OCI-LY7 (cell line): ENCODE measurements around the gene CIZ1. TPM values are rescaled to one million over a fixed set of nuclear protein-coding genes. Genes with fewer than 3 reads are reported as not detected.

Experiments
- BruUV-seq: library from RNA; stranded (reverse); fragments of 400-500 nt; replicated peaks from 2 replicates; lab custom pipeline; 2021; lab: Mats Ljungman, UMichigan
- CTCF ChIA-PET: fragments of 300-600 bp; sonication (Branson Sonifier 250); formaldehyde crosslinking; loops from one replicate; lab custom pipeline; 2022; ENCODE audit warnings: antibody characterized with exemption; ENCODE audit not compliant: unreplicated experiment; lab: Charles Lee
- POLR2A ChIA-PET: fragments of 300-600 bp; sonication (Branson Sonifier 250); formaldehyde crosslinking; loops from one replicate; lab custom pipeline; 2022; ENCODE audit warnings: antibody characterized with exemption; lab: Charles Lee
- DNase-seq: peaks from one replicate; pipeline ENCODE4 v3.0.0-alpha.2; 2015; ENCODE audit warnings: low spot score
- H2AFZ ChIP-seq: fragments of 200-600 bp; sonication (generic), shearing (Covaris generic); 2 replicates; pipeline ENCODE4 v1.6.1; 2014; ENCODE audit warnings: mild to moderate bottlenecking, antibody characterized with exemption, low read length, moderate library complexity
- H3K27ac ChIP-seq: fragments of 200-600 bp; sonication (generic); 2 replicates; pipeline ENCODE4 v1.5.1; 2014; ENCODE audit warnings: mixed run types, low read depth, mild to moderate bottlenecking, moderate library complexity, low read length, inconsistent platforms; ENCODE audit not compliant: poor library complexity, severe bottlenecking
- H3K36me3 ChIP-seq: fragments of 200-600 bp; sonication (generic); 2 replicates; pipeline ENCODE4 v1.6.1; 2014; ENCODE audit warnings: mild to moderate bottlenecking, antibody characterized with exemption, low read length, moderate library complexity, mixed read lengths; ENCODE audit not compliant: insufficient read depth
- H3K4me1 ChIP-seq: fragments of 200-600 bp; sonication (generic); 2 replicates; pipeline ENCODE4 v1.5.1; 2014; ENCODE audit warnings: mild to moderate bottlenecking, low read length; ENCODE audit not compliant: insufficient read depth, poor library complexity, severe bottlenecking
- H3K4me2 ChIP-seq: fragments of 200-600 bp; sonication (generic); 2 replicates; pipeline ENCODE4 v1.6.1; 2014; ENCODE audit warnings: mild to moderate bottlenecking, low read length
- H3K4me3 ChIP-seq: fragments of 200-600 bp; sonication (generic); 2 replicates; pipeline ENCODE4 v1.5.1; 2014; ENCODE audit warnings: mild to moderate bottlenecking, low read depth, low read length; ENCODE audit not compliant: poor library complexity, severe bottlenecking
- H3K79me2 ChIP-seq: fragments of 200-600 bp; sonication (generic); 2 replicates; pipeline ENCODE4 v1.6.1; 2016; ENCODE audit warnings: low read depth, mild to moderate bottlenecking, low read length, moderate library complexity, mixed read lengths; ENCODE audit not compliant: insufficient read depth
- H3K9me2 ChIP-seq: fragments of 200-600 bp; sonication (generic); 2 replicates; pipeline ENCODE4 v1.6.1; 2016; ENCODE audit warnings: mild to moderate bottlenecking, low read length, mixed read lengths; ENCODE audit not compliant: insufficient read depth
- H3K9me3 ChIP-seq: fragments of 200-600 bp; sonication (generic); 2 replicates; pipeline ENCODE4 v1.6.1; 2014; ENCODE audit warnings: mild to moderate bottlenecking, mixed run types, low read length, mixed read lengths
- H4K20me1 ChIP-seq: fragments of 200-600 bp; sonication (generic); 2 replicates; pipeline ENCODE4 v1.6.1; 2014; ENCODE audit warnings: mild to moderate bottlenecking, antibody characterized with exemption, low read length, moderate library complexity, mixed read lengths; ENCODE audit not compliant: insufficient read depth
- EZH2phosphoT487 ChIP-seq: fragments of 200-600 bp; sonication (generic); IDR thresholded peaks from 2 replicates; pipeline ENCODE4 v1.6.1; 2018; ENCODE audit warnings: low read depth, borderline replicate concordance, mild to moderate bottlenecking, mixed run types, antibody characterized with exemption, low read length, moderate library complexity, mixed read lengths
- intact Hi-C: fragments of 100-400 bp; cut with micrococcal nuclease; formaldehyde crosslinking; loops from one replicate; pipeline ENCODE4 v1.10.0; 2022; ENCODE audit not compliant: unreplicated experiment
- total RNA-seq, 2 experiments: library from RNA; depleted of rRNA in 1 of 2; stranded (reverse); fragments of >200 nt in 1 of 2; shearing (Covaris generic) in 1 of 2; gene quantifications; 2 replicates each; pipeline ENCODE4 v1.2.3, GENCODE V29; 2014 to 2022
- TF ChIP-seq, protein P1 (sequence below): fragments of 200-600 bp; sonication (generic); conservative IDR thresholded peaks from 2 replicates; pipeline ENCODE4 v1.5.1; 2014; ENCODE audit warnings: mild to moderate bottlenecking, antibody characterized with exemption, low read length, moderate library complexity, mixed read lengths

Gene CIZ1
- total RNA-seq, 2 experiments from 2014 or later, result 45.4 to 121 TPM

DNA sequence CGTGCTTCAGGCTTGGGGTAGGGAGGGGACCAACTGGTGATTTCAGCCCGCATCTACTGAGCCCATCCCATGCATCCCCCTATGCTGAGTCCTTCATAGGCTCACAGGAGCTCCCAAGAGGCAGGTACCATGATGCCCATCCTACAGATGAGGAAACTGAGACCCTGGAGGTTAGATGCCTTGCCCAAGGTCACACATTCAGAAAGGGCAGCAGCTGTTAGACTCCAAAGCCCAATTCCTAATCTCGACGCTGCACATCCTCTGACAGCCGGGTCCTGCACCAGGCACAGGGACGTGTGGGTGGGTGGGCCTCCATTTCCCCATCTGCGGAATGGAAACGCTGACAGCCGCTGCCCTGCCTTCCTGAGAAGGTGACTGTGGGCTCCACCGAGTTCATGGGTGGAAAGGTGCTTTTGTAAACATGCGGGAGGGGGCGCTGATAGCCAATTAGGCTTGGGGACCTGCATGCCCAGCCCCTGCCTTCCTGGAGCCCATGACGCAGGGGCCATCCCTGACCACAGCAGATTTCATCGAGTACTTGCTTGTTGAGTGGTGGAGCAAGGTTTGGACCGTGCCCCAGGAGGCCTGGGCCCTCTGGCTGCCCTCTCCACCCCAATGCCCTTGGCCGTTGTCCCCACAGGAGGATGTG lies 14.0 kb upstream of the CIZ1 start:
- no TSS peak for BruUV-seq
- CTCF ChIA-PET, result interaction anchor here (0.6 kb wide), 1 partner anchor 18 kb away, joined by 3 read pairs; no protein-coding TSS in a partner anchor
- intact Hi-C loops, result no loop called here

DNA sequence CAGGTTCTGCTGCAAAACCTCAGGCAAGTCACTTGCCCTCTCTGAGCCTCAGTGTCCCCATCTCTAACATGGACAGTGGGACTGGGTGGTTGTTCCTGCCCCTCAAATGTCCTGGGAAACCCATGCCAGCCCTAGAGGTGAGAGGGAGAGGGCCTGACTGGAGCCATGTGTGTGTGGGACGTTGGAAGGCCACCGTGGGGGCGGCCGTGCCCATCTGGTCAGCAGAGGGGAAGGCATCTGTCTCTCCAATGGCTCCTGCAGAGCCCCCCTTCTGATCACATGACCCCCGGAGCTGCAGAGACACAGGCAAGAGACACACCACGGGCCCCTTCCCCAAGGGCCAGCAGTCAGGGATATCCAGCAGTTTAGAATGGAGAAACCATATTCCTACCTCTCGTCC lies 13.5 kb upstream of the CIZ1 start:
- Histone ChIP-seq H3K9me3 (no peaks in the 10 kb centered on the region), H4K20me1 (no peaks in the 10 kb centered on the region), H3K4me2 (no peak overlapping the region), H3K9me2 (no peaks in the 10 kb centered on the region), H3K27ac (no peak overlapping the region), H3K4me1 (peaks cover 14% of the 10 kb centered on the region), H3K36me3 (no peaks in the 10 kb centered on the region), H2AFZ (no peak overlapping the region), H3K79me2 (no peaks in the 10 kb centered on the region), H3K4me3 (no peak overlapping the region)
- TF ChIP-seq, protein P1, sequence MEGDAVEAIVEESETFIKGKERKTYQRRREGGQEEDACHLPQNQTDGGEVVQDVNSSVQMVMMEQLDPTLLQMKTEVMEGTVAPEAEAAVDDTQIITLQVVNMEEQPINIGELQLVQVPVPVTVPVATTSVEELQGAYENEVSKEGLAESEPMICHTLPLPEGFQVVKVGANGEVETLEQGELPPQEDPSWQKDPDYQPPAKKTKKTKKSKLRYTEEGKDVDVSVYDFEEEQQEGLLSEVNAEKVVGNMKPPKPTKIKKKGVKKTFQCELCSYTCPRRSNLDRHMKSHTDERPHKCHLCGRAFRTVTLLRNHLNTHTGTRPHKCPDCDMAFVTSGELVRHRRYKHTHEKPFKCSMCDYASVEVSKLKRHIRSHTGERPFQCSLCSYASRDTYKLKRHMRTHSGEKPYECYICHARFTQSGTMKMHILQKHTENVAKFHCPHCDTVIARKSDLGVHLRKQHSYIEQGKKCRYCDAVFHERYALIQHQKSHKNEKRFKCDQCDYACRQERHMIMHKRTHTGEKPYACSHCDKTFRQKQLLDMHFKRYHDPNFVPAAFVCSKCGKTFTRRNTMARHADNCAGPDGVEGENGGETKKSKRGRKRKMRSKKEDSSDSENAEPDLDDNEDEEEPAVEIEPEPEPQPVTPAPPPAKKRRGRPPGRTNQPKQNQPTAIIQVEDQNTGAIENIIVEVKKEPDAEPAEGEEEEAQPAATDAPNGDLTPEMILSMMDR, result no peak
- no peak for TF ChIP-seq EZH2phosphoT487
- intact Hi-C loops, result loop anchor here (5.0 kb wide), 1 partner anchor 137 kb away; the partner anchor contains the start of gene SLC27A4
- DNase-seq, result no peak
- ChIA-PET CTCF (interaction anchor here (0.6 kb wide), 1 partner anchor 17 kb away, joined by 3 read pairs; no protein-coding TSS in a partner anchor), POLR2A (no interaction called here)
- no TSS peak for BruUV-seq

More for the DNA sequence above, 14.0 kb upstream of the CIZ1 start:
- Histone ChIP-seq H3K9me3 (no peaks in the 10 kb centered on the region), H3K27ac (no peak overlapping the region), H3K9me2 (no peaks in the 10 kb centered on the region), H3K4me1 (peaks cover 14% of the 10 kb centered on the region), H2AFZ (no peak overlapping the region), H3K4me2 (no peak overlapping the region), H3K4me3 (no peak overlapping the region), H3K79me2 (no peaks in the 10 kb centered on the region), H3K36me3 (no peaks in the 10 kb centered on the region), H4K20me1 (no peaks in the 10 kb centered on the region)
- DNase-seq, result no peak
- no peak for TF ChIP-seq EZH2phosphoT487
- TF ChIP-seq, protein P1, result no peak
- POLR2A ChIA-PET, result no interaction called here
